Neural progenitor cell (in vitro differentiated cells): Measurements from ENCODE around the gene YBX2.

Experiments used
- EZH2 ChIP-seq: fragments of 200-600 bp; sonication (generic); IDR thresholded peaks from 2 replicates; pipeline ENCODE4 v1.6.1; 2017; ENCODE audit warnings: antibody characterized with exemption, mild to moderate bottlenecking, moderate library complexity
- TF ChIP-seq, protein P1 (sequence below): fragments of 200-600 bp; sonication (generic); IDR thresholded peaks from 2 replicates; pipeline ENCODE4 v1.5.1; 2017; ENCODE audit warnings: antibody characterized with exemption, mild to moderate bottlenecking

DNA sequence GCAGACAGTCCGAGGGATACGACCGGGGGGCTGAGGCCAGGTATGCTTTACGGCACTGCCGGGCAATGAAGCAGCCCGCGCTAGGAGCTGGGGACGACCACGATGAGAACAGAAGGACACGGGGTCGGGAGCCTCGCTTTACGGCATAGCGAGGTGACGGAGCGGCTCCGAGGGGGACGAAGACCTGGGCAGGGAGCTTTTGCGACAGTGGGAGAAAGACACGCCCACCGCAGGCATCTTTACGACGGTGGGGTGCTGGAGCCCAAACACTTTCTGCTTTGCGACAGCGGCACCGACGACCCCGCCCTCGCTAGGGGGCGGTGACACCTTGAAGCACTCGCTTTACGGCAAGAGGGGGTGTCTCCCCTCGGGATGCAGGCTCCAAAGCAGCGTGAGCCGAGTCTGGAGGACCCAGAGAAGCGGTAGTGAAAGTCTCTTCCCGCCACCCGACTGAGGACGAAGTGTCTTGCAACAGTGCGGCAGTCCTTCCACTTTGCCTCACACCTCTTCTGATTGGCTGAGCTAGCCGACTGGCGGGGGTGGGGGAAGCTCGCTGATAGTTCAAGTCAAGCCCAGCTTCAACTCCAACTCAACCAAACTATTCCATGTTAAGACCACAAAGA, 35.0 kb upstream of the YBX2 start:
- TF ChIP-seq EZH2, result no peak
- TF ChIP-seq, protein P1, sequence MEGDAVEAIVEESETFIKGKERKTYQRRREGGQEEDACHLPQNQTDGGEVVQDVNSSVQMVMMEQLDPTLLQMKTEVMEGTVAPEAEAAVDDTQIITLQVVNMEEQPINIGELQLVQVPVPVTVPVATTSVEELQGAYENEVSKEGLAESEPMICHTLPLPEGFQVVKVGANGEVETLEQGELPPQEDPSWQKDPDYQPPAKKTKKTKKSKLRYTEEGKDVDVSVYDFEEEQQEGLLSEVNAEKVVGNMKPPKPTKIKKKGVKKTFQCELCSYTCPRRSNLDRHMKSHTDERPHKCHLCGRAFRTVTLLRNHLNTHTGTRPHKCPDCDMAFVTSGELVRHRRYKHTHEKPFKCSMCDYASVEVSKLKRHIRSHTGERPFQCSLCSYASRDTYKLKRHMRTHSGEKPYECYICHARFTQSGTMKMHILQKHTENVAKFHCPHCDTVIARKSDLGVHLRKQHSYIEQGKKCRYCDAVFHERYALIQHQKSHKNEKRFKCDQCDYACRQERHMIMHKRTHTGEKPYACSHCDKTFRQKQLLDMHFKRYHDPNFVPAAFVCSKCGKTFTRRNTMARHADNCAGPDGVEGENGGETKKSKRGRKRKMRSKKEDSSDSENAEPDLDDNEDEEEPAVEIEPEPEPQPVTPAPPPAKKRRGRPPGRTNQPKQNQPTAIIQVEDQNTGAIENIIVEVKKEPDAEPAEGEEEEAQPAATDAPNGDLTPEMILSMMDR, result peak; percentile 16
